ENCODE data around the gene ALS2CL.

The ALS2CL gene

GRCh38 chr3:46678280-46678679 lies 15.2 kb downstream of the ALS2CL start:
- Histone ChIP-seq H3K4me3 (ENCODE audit: low read length in 2 of 2) (no peak overlapping the region), H3K27ac (replicated peaks; ENCODE audit: low read length) (no peak overlapping the region), H4K91ac (ENCODE audit: low read depth, low read length, poor library complexity) (no peak overlapping the region), H3K18ac (ENCODE audit: low read length) (no peak overlapping the region), H3K9ac (ENCODE audit: low read depth, low read length, poor library complexity) (no peak overlapping the region), H2AK5ac (ENCODE audit: low read depth, low read length) (no peak overlapping the region), H2BK120ac (ENCODE audit: low read depth, low read length) (no peak overlapping the region), H3K79me1 (ENCODE audit: low read depth, low read length) (peaks cover 2% of the 10 kb centered on the region), H3K4ac (ENCODE audit: low read length) (no peak overlapping the region), H3K9me3 (replicated peaks in 1 of 2; ENCODE audit: control insufficient read depth in 2 of 2, insufficient read depth in 1 of 2, low read depth in 1 of 2, low read length in 2 of 2) (no peaks in the 10 kb centered on the region), H3K36me3 (replicated peaks in 1 of 2; ENCODE audit: control insufficient read depth in 2 of 2, insufficient read depth in 2 of 2, low read length in 2 of 2) (no peaks in the 10 kb centered on the region), H2BK12ac (ENCODE audit: low read length) (no peak overlapping the region), H3K23ac (ENCODE audit: low read depth, low read length, poor library complexity) (peak overlapping the region; percentile 2), H2BK15ac (ENCODE audit: low read length) (no peak overlapping the region), H3K4me2 (ENCODE audit: insufficient read depth, low read length, poor library complexity, severe bottlenecking) (no peak overlapping the region), H2AFZ (ENCODE audit: low read length) (no peak overlapping the region), H4K8ac (ENCODE audit: low read depth, low read length) (no peak overlapping the region), H2BK5ac (ENCODE audit: low read length) (no peak overlapping the region), H3K27me3 (ENCODE audit: control insufficient read depth in 3 of 3, insufficient read depth in 3 of 3, low read depth in 1 of 3, low read length in 3 of 3) (no peaks in the 10 kb centered on the region), H3K4me1 (ENCODE audit: control insufficient read depth in 2 of 2, insufficient read depth in 1 of 2, low read depth in 1 of 2, low read length in 2 of 2) (peaks cover 0 to 14% of the 10 kb centered on the region in 2 donors), H3K14ac (ENCODE audit: low read length) (no peak overlapping the region)
- DNase-seq (ENCODE audit: low spot score): no peak
- no CpG with 5 or more reads among the region's 6 CpGs for WGBS, 2 donors (ENCODE audit: extremely low coverage in 2 of 2, insufficient read length in 2 of 2, insufficient replicate concordance in 1 of 2)

- no peak for DNase-seq (ENCODE audit: low spot score)
- no peak overlapping the region for H3K4me2 ChIP-seq (ENCODE audit: insufficient read depth, low read length, poor library complexity, severe bottlenecking)
- no CpG with 5 or more reads among the region's 6 CpGs for WGBS, 2 donors (ENCODE audit: extremely low coverage in 2 of 2, insufficient read length in 2 of 2, insufficient replicate concordance in 1 of 2)
- H4K91ac ChIP-seq (ENCODE audit: low read depth, low read length, poor library complexity): no peak overlapping the region
- H2BK12ac ChIP-seq (ENCODE audit: low read length): peak overlapping the region; percentile 42
- H3K36me3 ChIP-seq (replicated peaks in 1 of 2; ENCODE audit: control insufficient read depth in 2 of 2, insufficient read depth in 2 of 2, low read length in 2 of 2): no peaks in the 10 kb centered on the region
- peak overlapping the region; percentile 40 for H3K14ac ChIP-seq (ENCODE audit: low read length)
- H3K9ac ChIP-seq (ENCODE audit: low read depth, low read length, poor library complexity): no peak overlapping the region
- H3K79me1 ChIP-seq (ENCODE audit: low read depth, low read length): peaks cover 2% of the 10 kb centered on the region
- no peaks in the 10 kb centered on the region for H3K27me3 ChIP-seq (ENCODE audit: control insufficient read depth in 3 of 3, insufficient read depth in 3 of 3, low read depth in 1 of 3, low read length in 3 of 3)
- H2AFZ ChIP-seq (ENCODE audit: low read length): peak overlapping the region; percentile 35
- H2BK120ac ChIP-seq (ENCODE audit: low read depth, low read length): no peak overlapping the region
- H3K9me3 ChIP-seq (replicated peaks in 1 of 2; ENCODE audit: control insufficient read depth in 2 of 2, insufficient read depth in 1 of 2, low read depth in 1 of 2, low read length in 2 of 2): no peaks in the 10 kb centered on the region
- peak overlapping the region; percentile 67 for H3K18ac ChIP-seq (ENCODE audit: low read length)
- no peak overlapping the region for H4K8ac ChIP-seq (ENCODE audit: low read depth, low read length)
- H3K4me1 ChIP-seq (ENCODE audit: control insufficient read depth in 2 of 2, insufficient read depth in 1 of 2, low read depth in 1 of 2, low read length in 2 of 2): peaks cover 0 to 18% of the 10 kb centered on the region in 2 donors
- no peak overlapping the region for H3K4me3 ChIP-seq (ENCODE audit: low read length in 2 of 2)
- H3K27ac ChIP-seq (replicated peaks; ENCODE audit: low read length): no peak overlapping the region
- no peak overlapping the region for H3K4ac ChIP-seq (ENCODE audit: low read length)
- peak overlapping the region; percentile 66 for H2AK5ac ChIP-seq (ENCODE audit: low read depth, low read length)
- H3K23ac ChIP-seq (ENCODE audit: low read depth, low read length, poor library complexity): peak overlapping the region; percentile 83
- no peak overlapping the region for H2BK15ac ChIP-seq (ENCODE audit: low read length)
- no peak overlapping the region for H2BK5ac ChIP-seq (ENCODE audit: low read length)
Observed at GRCh38 chr3:46677411-46677726, 16.1 kb downstream of the ALS2CL start.

GRCh38 chr3:46676601-46677410 lies 16.7 kb downstream of the ALS2CL start:
- Histone ChIP-seq H3K18ac (ENCODE audit: low read length) (peak overlapping the region; percentile 68), H2BK5ac (ENCODE audit: low read length) (no peak overlapping the region), H3K23ac (ENCODE audit: low read depth, low read length, poor library complexity) (peak overlapping the region; percentile 83), H3K79me1 (ENCODE audit: low read depth, low read length) (peaks cover 2% of the 10 kb centered on the region), H3K4ac (ENCODE audit: low read length) (no peak overlapping the region), H2AFZ (ENCODE audit: low read length) (peak overlapping the region; percentile 35), H4K91ac (ENCODE audit: low read depth, low read length, poor library complexity) (no peak overlapping the region), H3K27me3 (ENCODE audit: control insufficient read depth in 3 of 3, insufficient read depth in 3 of 3, low read depth in 1 of 3, low read length in 3 of 3) (no peaks in the 10 kb centered on the region), H3K9ac (ENCODE audit: low read depth, low read length, poor library complexity) (no peak overlapping the region), H3K4me2 (ENCODE audit: insufficient read depth, low read length, poor library complexity, severe bottlenecking) (no peak overlapping the region), H4K8ac (ENCODE audit: low read depth, low read length) (no peak overlapping the region), H2BK12ac (ENCODE audit: low read length) (peak overlapping the region; percentile 42), H2BK15ac (ENCODE audit: low read length) (peak overlapping the region; percentile 63), H3K27ac (replicated peaks; ENCODE audit: low read length) (no peak overlapping the region), H3K9me3 (replicated peaks in 1 of 2; ENCODE audit: control insufficient read depth in 2 of 2, insufficient read depth in 1 of 2, low read depth in 1 of 2, low read length in 2 of 2) (no peaks in the 10 kb centered on the region), H2BK120ac (ENCODE audit: low read depth, low read length) (no peak overlapping the region), H3K36me3 (replicated peaks in 1 of 2; ENCODE audit: control insufficient read depth in 2 of 2, insufficient read depth in 2 of 2, low read length in 2 of 2) (no peaks in the 10 kb centered on the region), H3K4me1 (ENCODE audit: control insufficient read depth in 2 of 2, insufficient read depth in 1 of 2, low read depth in 1 of 2, low read length in 2 of 2) (peaks cover 0 to 18% of the 10 kb centered on the region in 2 donors), H3K14ac (ENCODE audit: low read length) (peak overlapping the region; percentile 40), H3K4me3 (ENCODE audit: low read length in 2 of 2) (no peak overlapping the region), H2AK5ac (ENCODE audit: low read depth, low read length) (peak overlapping the region; percentile 70)
- DNase-seq (ENCODE audit: low spot score): no peak
- WGBS, 2 donors (ENCODE audit: extremely low coverage in 2 of 2, insufficient read length in 2 of 2, insufficient replicate concordance in 1 of 2): no CpG with 5 or more reads among the region's 16 CpGs

- no peak for DNase-seq (ENCODE audit: low spot score)
- H3K9ac ChIP-seq (ENCODE audit: low read depth, low read length, poor library complexity): no peak overlapping the region
- WGBS, 2 donors (ENCODE audit: extremely low coverage in 2 of 2, insufficient read length in 2 of 2, insufficient replicate concordance in 1 of 2): no CpG with 5 or more reads among the region's 9 CpGs
- no peak overlapping the region for H3K14ac ChIP-seq (ENCODE audit: low read length)
- peak overlapping the region; percentile 63 for H2BK15ac ChIP-seq (ENCODE audit: low read length)
- H2BK12ac ChIP-seq (ENCODE audit: low read length): no peak overlapping the region
- no peak overlapping the region for H3K4me2 ChIP-seq (ENCODE audit: insufficient read depth, low read length, poor library complexity, severe bottlenecking)
- H3K36me3 ChIP-seq (replicated peaks in 1 of 2; ENCODE audit: control insufficient read depth in 2 of 2, insufficient read depth in 2 of 2, low read length in 2 of 2): no peaks in the 10 kb centered on the region
- H2AFZ ChIP-seq (ENCODE audit: low read length): no peak overlapping the region
- no peaks in the 10 kb centered on the region for H3K9me3 ChIP-seq (replicated peaks in 1 of 2; ENCODE audit: control insufficient read depth in 2 of 2, insufficient read depth in 1 of 2, low read depth in 1 of 2, low read length in 2 of 2)
- peaks cover 0 to 18% of the 10 kb centered on the region in 2 donors for H3K4me1 ChIP-seq (ENCODE audit: control insufficient read depth in 2 of 2, insufficient read depth in 1 of 2, low read depth in 1 of 2, low read length in 2 of 2)
- no peak overlapping the region for H3K27ac ChIP-seq (replicated peaks; ENCODE audit: low read length)
- H3K27me3 ChIP-seq (ENCODE audit: control insufficient read depth in 3 of 3, insufficient read depth in 3 of 3, low read depth in 1 of 3, low read length in 3 of 3): no peaks in the 10 kb centered on the region
- peak overlapping the region; percentile 70 for H2AK5ac ChIP-seq (ENCODE audit: low read depth, low read length)
- H3K23ac ChIP-seq (ENCODE audit: low read depth, low read length, poor library complexity): peak overlapping the region; percentile 45
- H3K18ac ChIP-seq (ENCODE audit: low read length): peak overlapping the region; percentile 68
- H3K4ac ChIP-seq (ENCODE audit: low read length): no peak overlapping the region
- no peak overlapping the region for H2BK5ac ChIP-seq (ENCODE audit: low read length)
- H3K4me3 ChIP-seq (ENCODE audit: low read length in 2 of 2): no peak overlapping the region
- H4K8ac ChIP-seq (ENCODE audit: low read depth, low read length): no peak overlapping the region
- no peak overlapping the region for H2BK120ac ChIP-seq (ENCODE audit: low read depth, low read length)
- peak overlapping the region; percentile 41 for H4K91ac ChIP-seq (ENCODE audit: low read depth, low read length, poor library complexity)
- peaks cover 2% of the 10 kb centered on the region for H3K79me1 ChIP-seq (ENCODE audit: low read depth, low read length)
Observed at GRCh38 chr3:46675843-46676567, 17.5 kb downstream of the ALS2CL start.
